Measurements from ENCODE around the gene ACYP1.

DNA sequence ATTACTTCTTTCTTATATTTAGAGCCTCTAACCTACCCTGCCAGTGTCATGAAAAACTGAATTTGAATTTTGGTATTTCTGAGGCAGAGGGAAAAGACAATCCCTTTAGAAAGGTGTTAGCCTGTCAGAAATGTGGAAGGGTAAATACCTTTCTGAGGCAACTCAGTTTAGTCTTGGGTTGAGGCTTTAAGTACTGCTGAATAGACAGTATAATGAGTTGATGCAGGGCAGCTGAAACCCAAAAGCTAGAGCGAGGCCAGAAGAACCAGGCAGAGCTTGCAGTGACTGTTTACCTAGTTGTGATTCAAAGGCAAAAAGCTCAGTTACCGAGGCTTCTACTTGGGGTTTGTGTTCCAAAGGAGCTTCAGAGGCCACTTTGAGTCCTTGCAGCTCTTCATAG, 24.3 kb upstream of the ACYP1 start:
- TF ChIP-seq CTCF (conservative IDR thresholded peaks at IDR 0.05; ENCODE audit: low read length) (no peak), EZH2phosphoT487 (IDR thresholded peaks at IDR 0.05; ENCODE audit: borderline replicate concordance, low read depth, low read length) (no peak)
